SK-N-SH treated with all-trans-retinoic acid at 6 μM for 48 hours (cell line): ENCODE results near the gene CHMP4A.

Experiments used
- ATAC-seq: fragments of 200-7000 bp; cut with Tn5 transposase; 3 replicates; pipeline ENCODE4 v1.9.1; 2020; ENCODE audit warnings: mild to moderate bottlenecking, moderate library complexity
- BACH2 ChIP-seq: fragments of 250-450 bp; sonication (Bioruptor Pico); IDR thresholded peaks from 2 replicates; pipeline ENCODE4 v1.9.0; 2021; ENCODE audit warnings: mild to moderate bottlenecking, borderline replicate concordance
- CREB5 ChIP-seq: fragments of 250-450 bp; sonication (Bioruptor Pico); IDR thresholded peaks from 2 replicates; pipeline ENCODE4 v1.5.1; 2020; ENCODE audit warnings: low read depth, mild to moderate bottlenecking, moderate library complexity
- CSDC2 ChIP-seq: fragments of 250-450 bp; sonication (Bioruptor Pico); IDR thresholded peaks from 2 replicates; pipeline ENCODE4 v1.5.0; 2020; ENCODE audit warnings: mild to moderate bottlenecking, moderate library complexity
- CSRNP3 ChIP-seq: fragments of 250-450 bp; sonication (Bioruptor Pico); IDR thresholded peaks from 2 replicates; pipeline ENCODE4 v1.5.1; 2021; ENCODE audit warnings: mild to moderate bottlenecking, moderate library complexity
- ESRRG ChIP-seq: fragments of 250-450 bp; sonication (Bioruptor Pico); IDR thresholded peaks from 2 replicates; pipeline ENCODE4 v1.6.1; 2021; ENCODE audit warnings: mild to moderate bottlenecking
- GLIS3 ChIP-seq: fragments of 250-450 bp; sonication (Bioruptor Pico); IDR thresholded peaks from 2 replicates; pipeline ENCODE4 v1.5.0; 2020; ENCODE audit warnings: mild to moderate bottlenecking, moderate library complexity
- ISL1 ChIP-seq: fragments of 250-450 bp; sonication (Bioruptor Pico); IDR thresholded peaks from 2 replicates; pipeline ENCODE4 v2.1.2; 2022; ENCODE audit warnings: mild to moderate bottlenecking, moderate library complexity
- OSR1 ChIP-seq: fragments of 250-450 bp; sonication (Bioruptor Pico); IDR thresholded peaks from 2 replicates; pipeline ENCODE4 v1.8.0; 2022; ENCODE audit warnings: moderate library complexity, mild to moderate bottlenecking, inconsistent platforms
- PPARA ChIP-seq: fragments of 250-450 bp; sonication (Bioruptor Pico); IDR thresholded peaks from 2 replicates; pipeline ENCODE4 v1.5.0; 2020; ENCODE audit warnings: mild to moderate bottlenecking, borderline replicate concordance
- RARB ChIP-seq: fragments of 250-450 bp; sonication (Bioruptor Pico); IDR thresholded peaks from 2 replicates; pipeline ENCODE4 v1.8.0; 2021; ENCODE audit warnings: mild to moderate bottlenecking, moderate library complexity
- SNAI2 ChIP-seq: fragments of 250-450 bp; sonication (Bioruptor Pico); IDR thresholded peaks from 2 replicates; pipeline ENCODE4 v1.5.0; 2020; ENCODE audit warnings: mild to moderate bottlenecking, moderate library complexity
- TCF4 ChIP-seq: fragments of 250-450 bp; sonication (Bioruptor Pico); IDR thresholded peaks from 2 replicates; pipeline ENCODE4 v1.8.0; 2021; ENCODE audit warnings: mild to moderate bottlenecking, moderate library complexity, borderline replicate concordance
- TSHZ2 ChIP-seq: fragments of 250-450 bp; sonication (Bioruptor Pico); IDR thresholded peaks from 2 replicates; pipeline ENCODE4 v1.5.0; 2020; ENCODE audit warnings: mild to moderate bottlenecking, moderate library complexity
- ZC3H10 ChIP-seq: fragments of 250-450 bp; sonication (Bioruptor Pico); IDR thresholded peaks from 2 replicates; pipeline ENCODE4 v1.5.1; 2021; ENCODE audit warnings: mild to moderate bottlenecking, moderate library complexity
- ZFP3 ChIP-seq: fragments of 250-450 bp; sonication (Bioruptor Pico); IDR thresholded peaks from 2 replicates; pipeline ENCODE4 v1.5.0; 2020; ENCODE audit warnings: mild to moderate bottlenecking, moderate library complexity
- ZFP30 ChIP-seq: fragments of 450-650 bp; formaldehyde crosslinking; IDR thresholded peaks from 2 replicates; pipeline ENCODE4 v1.5.0; 2022; ENCODE audit warnings: mild to moderate bottlenecking, moderate library complexity
- ZNF565 ChIP-seq: fragments of 450-650 bp; formaldehyde crosslinking; conservative IDR thresholded peaks from 2 replicates; pipeline ENCODE4 v1.5.0; 2020; ENCODE audit warnings: low read depth, mild to moderate bottlenecking, moderate library complexity
- ZNF70 ChIP-seq: fragments of 450-650 bp; formaldehyde crosslinking; IDR thresholded peaks from 2 replicates; pipeline ENCODE4 v1.5.0; 2020; ENCODE audit warnings: mild to moderate bottlenecking, moderate library complexity
- ZNF8 ChIP-seq: fragments of 450-650 bp; formaldehyde crosslinking; IDR thresholded peaks from 2 replicates; pipeline ENCODE4 v1.5.0; 2020; ENCODE audit warnings: mild to moderate bottlenecking, moderate library complexity
- TF ChIP-seq, protein P1 (sequence below): fragments of 250-450 bp; sonication (Bioruptor Pico); IDR thresholded peaks from 2 replicates; pipeline ENCODE4 v1.8.0; 2020; ENCODE audit warnings: mild to moderate bottlenecking, moderate library complexity, borderline replicate concordance
- TF ChIP-seq, protein P2 (sequence below): fragments of 250-450 bp; sonication (Bioruptor Pico); IDR thresholded peaks from 2 replicates; pipeline ENCODE4 v1.8.0; 2021; ENCODE audit warnings: low read depth, mild to moderate bottlenecking, moderate library complexity, borderline replicate concordance

Gene CHMP4A

GRCh38 chr14:24186831-24187538 lies 26.3 kb downstream of the CHMP4A start:
- TF ChIP-seq ZNF565: no peak
- no peak for TF ChIP-seq ESRRG
- TF ChIP-seq GLIS3 (CRISPR knock-in tag): no peak
- TF ChIP-seq TSHZ2 (CRISPR knock-in tag): no peak
- TF ChIP-seq ZNF8 (CRISPR knock-in tag): no peak
- TF ChIP-seq OSR1 (CRISPR knock-in tag): no peak
- ATAC-seq: no peak

DNA sequence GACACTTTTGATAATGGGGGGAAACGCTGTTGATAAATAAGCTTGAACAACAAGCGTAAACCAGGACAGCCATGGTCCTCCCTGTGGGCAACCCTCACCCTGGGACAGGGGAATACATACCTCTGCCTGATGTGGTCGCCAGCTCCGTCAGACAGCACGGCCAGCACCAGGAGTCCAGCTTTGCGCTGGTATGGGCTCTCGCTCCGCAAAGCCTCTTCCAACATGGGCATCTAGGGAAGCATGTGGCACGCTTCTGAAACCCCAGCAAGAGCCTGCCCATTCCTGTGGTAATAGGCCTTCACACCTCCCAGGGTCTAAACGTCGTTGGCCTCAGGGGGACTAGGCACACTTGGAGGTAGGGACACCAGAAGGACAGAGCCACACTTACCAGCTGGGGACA lies 27.5 kb downstream of the CHMP4A start:
- TF ChIP-seq PPARA (CRISPR knock-in tag) (no peak), ESRRG (no peak), TSHZ2 (CRISPR knock-in tag) (no peak), ZNF70 (CRISPR knock-in tag) (no peak), CSDC2 (CRISPR knock-in tag) (no peak), ZC3H10 (CRISPR knock-in tag) (no peak), ZNF565 (no peak), OSR1 (CRISPR knock-in tag) (no peak), CREB5 (no peak), TCF4 (no peak), ZNF8 (CRISPR knock-in tag) (no peak), ISL1 (CRISPR knock-in tag) (no peak)
- TF ChIP-seq, protein P1, sequence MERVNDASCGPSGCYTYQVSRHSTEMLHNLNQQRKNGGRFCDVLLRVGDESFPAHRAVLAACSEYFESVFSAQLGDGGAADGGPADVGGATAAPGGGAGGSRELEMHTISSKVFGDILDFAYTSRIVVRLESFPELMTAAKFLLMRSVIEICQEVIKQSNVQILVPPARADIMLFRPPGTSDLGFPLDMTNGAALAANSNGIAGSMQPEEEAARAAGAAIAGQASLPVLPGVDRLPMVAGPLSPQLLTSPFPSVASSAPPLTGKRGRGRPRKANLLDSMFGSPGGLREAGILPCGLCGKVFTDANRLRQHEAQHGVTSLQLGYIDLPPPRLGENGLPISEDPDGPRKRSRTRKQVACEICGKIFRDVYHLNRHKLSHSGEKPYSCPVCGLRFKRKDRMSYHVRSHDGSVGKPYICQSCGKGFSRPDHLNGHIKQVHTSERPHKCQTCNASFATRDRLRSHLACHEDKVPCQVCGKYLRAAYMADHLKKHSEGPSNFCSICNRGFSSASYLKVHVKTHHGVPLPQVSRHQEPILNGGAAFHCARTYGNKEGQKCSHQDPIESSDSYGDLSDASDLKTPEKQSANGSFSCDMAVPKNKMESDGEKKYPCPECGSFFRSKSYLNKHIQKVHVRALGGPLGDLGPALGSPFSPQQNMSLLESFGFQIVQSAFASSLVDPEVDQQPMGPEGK (CRISPR knock-in tag): no peak
- TF ChIP-seq, protein P2, sequence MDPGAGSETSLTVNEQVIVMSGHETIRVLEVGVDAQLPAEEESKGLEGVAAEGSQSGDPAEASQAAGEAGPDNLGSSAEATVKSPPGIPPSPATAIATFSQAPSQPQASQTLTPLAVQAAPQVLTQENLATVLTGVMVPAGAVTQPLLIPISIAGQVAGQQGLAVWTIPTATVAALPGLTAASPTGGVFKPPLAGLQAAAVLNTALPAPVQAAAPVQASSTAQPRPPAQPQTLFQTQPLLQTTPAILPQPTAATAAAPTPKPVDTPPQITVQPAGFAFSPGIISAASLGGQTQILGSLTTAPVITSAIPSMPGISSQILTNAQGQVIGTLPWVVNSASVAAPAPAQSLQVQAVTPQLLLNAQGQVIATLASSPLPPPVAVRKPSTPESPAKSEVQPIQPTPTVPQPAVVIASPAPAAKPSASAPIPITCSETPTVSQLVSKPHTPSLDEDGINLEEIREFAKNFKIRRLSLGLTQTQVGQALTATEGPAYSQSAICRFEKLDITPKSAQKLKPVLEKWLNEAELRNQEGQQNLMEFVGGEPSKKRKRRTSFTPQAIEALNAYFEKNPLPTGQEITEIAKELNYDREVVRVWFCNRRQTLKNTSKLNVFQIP (CRISPR knock-in tag): no peak
- ATAC-seq: no peak

DNA sequence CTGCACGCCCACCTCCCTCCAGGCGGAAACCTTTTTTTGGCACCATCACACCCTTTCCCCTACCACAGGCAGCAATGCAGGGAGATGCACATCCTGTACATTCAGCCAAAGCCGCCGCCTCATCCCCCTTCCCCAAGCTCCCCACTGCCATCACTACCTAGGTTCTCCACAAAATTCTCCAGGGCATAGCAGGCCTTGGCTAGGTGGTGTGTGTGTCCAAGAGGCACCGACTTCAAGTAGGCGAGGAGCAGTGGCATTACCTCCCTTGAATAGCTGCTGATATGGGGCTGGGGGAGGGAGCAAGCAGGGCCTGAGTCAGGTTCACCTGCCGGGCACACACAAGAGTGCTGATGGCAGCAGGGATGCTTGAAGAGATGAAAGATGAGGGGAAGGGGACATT lies 28.3 kb downstream of the CHMP4A start:
- TF ChIP-seq GLIS3 (CRISPR knock-in tag) (no peak), TSHZ2 (CRISPR knock-in tag) (no peak), ZFP3 (CRISPR knock-in tag) (no peak), RARB (CRISPR knock-in tag) (no peak), CSRNP3 (no peak), ZNF8 (CRISPR knock-in tag) (no peak), SNAI2 (CRISPR knock-in tag) (no peak), ESRRG (no peak), ZNF70 (CRISPR knock-in tag) (no peak), ZC3H10 (CRISPR knock-in tag) (no peak), CSDC2 (CRISPR knock-in tag) (no peak), PPARA (CRISPR knock-in tag) (no peak), ZFP30 (no peak), BACH2 (no peak)
- ATAC-seq: no peak
